SK-N-SH treated with all-trans-retinoic acid at 6 μM for 48 hours (cell line): Measurements from ENCODE around the gene DAGLA.

Experiments used
- ARNTL ChIP-seq: fragments of 450-650 bp; formaldehyde crosslinking; IDR thresholded peaks from 2 replicates; pipeline ENCODE4 v1.5.0; 2020; ENCODE audit warnings: low read depth, mild to moderate bottlenecking, moderate library complexity, borderline replicate concordance
- BACH2 ChIP-seq: fragments of 250-450 bp; sonication (Bioruptor Pico); IDR thresholded peaks from 2 replicates; pipeline ENCODE4 v1.9.0; 2021; ENCODE audit warnings: mild to moderate bottlenecking, borderline replicate concordance
- CSDC2 ChIP-seq: fragments of 250-450 bp; sonication (Bioruptor Pico); IDR thresholded peaks from 2 replicates; pipeline ENCODE4 v1.5.0; 2020; ENCODE audit warnings: mild to moderate bottlenecking, moderate library complexity
- CSRNP3 ChIP-seq: fragments of 250-450 bp; sonication (Bioruptor Pico); IDR thresholded peaks from 2 replicates; pipeline ENCODE4 v1.5.1; 2021; ENCODE audit warnings: mild to moderate bottlenecking, moderate library complexity
- GLIS3 ChIP-seq: fragments of 250-450 bp; sonication (Bioruptor Pico); IDR thresholded peaks from 2 replicates; pipeline ENCODE4 v1.5.0; 2020; ENCODE audit warnings: mild to moderate bottlenecking, moderate library complexity
- ISL1 ChIP-seq: fragments of 250-450 bp; sonication (Bioruptor Pico); IDR thresholded peaks from 2 replicates; pipeline ENCODE4 v2.1.2; 2022; ENCODE audit warnings: mild to moderate bottlenecking, moderate library complexity
- PATZ1 ChIP-seq: fragments of 250-450 bp; sonication (Bioruptor Pico); IDR thresholded peaks from 2 replicates; pipeline ENCODE4 v1.8.0; 2020; ENCODE audit warnings: mild to moderate bottlenecking, moderate library complexity, borderline replicate concordance
- RARB ChIP-seq: fragments of 250-450 bp; sonication (Bioruptor Pico); IDR thresholded peaks from 2 replicates; pipeline ENCODE4 v1.8.0; 2021; ENCODE audit warnings: mild to moderate bottlenecking, moderate library complexity
- TCF4 ChIP-seq: fragments of 250-450 bp; sonication (Bioruptor Pico); IDR thresholded peaks from 2 replicates; pipeline ENCODE4 v1.8.0; 2021; ENCODE audit warnings: mild to moderate bottlenecking, moderate library complexity, borderline replicate concordance
- TSHZ2 ChIP-seq: fragments of 250-450 bp; sonication (Bioruptor Pico); IDR thresholded peaks from 2 replicates; pipeline ENCODE4 v1.5.0; 2020; ENCODE audit warnings: mild to moderate bottlenecking, moderate library complexity
- ZC3H10 ChIP-seq: fragments of 250-450 bp; sonication (Bioruptor Pico); IDR thresholded peaks from 2 replicates; pipeline ENCODE4 v1.5.1; 2021; ENCODE audit warnings: mild to moderate bottlenecking, moderate library complexity
- ZFP3 ChIP-seq: fragments of 250-450 bp; sonication (Bioruptor Pico); IDR thresholded peaks from 2 replicates; pipeline ENCODE4 v1.5.0; 2020; ENCODE audit warnings: mild to moderate bottlenecking, moderate library complexity
- ZFP30 ChIP-seq: fragments of 450-650 bp; formaldehyde crosslinking; IDR thresholded peaks from 2 replicates; pipeline ENCODE4 v1.5.0; 2022; ENCODE audit warnings: mild to moderate bottlenecking, moderate library complexity
- ZNF8 ChIP-seq: fragments of 450-650 bp; formaldehyde crosslinking; IDR thresholded peaks from 2 replicates; pipeline ENCODE4 v1.5.0; 2020; ENCODE audit warnings: mild to moderate bottlenecking, moderate library complexity

- TF ChIP-seq ISL1 (CRISPR knock-in tag) = no peak
- TF ChIP-seq TCF4 (CRISPR knock-in tag) = no peak
- TF ChIP-seq BACH2 = no peak
- no peak for TF ChIP-seq ARNTL (CRISPR knock-in tag)
- TF ChIP-seq ZFP30 (CRISPR knock-in tag) = no peak
- TF ChIP-seq ZFP3 (CRISPR knock-in tag) = no peak
- TF ChIP-seq ZC3H10 (CRISPR knock-in tag) = no peak
- TF ChIP-seq CSDC2 (CRISPR knock-in tag) = no peak
- no peak for TF ChIP-seq PATZ1 (CRISPR knock-in tag)
- no peak for TF ChIP-seq TSHZ2 (CRISPR knock-in tag)
- TF ChIP-seq CSRNP3 (CRISPR knock-in tag) = no peak
- no peak for TF ChIP-seq RARB (CRISPR knock-in tag)
- TF ChIP-seq ZNF8 (CRISPR knock-in tag) = no peak
- TF ChIP-seq GLIS3 (CRISPR knock-in tag) = no peak
Observed at GRCh38 chr11:61754534-61755482, 74.6 kb downstream of the DAGLA start.
